Erythroblast (primary cell): Measurements from ENCODE around the gene CDC42EP4.

ENCODE experiments used
- GATA1 ChIP-seq: IDR thresholded peaks from 2 replicates; pipeline ENCODE4 v1.6.1; 2011; ENCODE audit warnings: low read depth, mild to moderate bottlenecking, control low read depth, low read length, moderate library complexity
- POLR2A ChIP-seq: IDR thresholded peaks from 2 replicates; pipeline ENCODE4 v1.6.1; 2011; ENCODE audit warnings: mild to moderate bottlenecking, low read length

DNA sequence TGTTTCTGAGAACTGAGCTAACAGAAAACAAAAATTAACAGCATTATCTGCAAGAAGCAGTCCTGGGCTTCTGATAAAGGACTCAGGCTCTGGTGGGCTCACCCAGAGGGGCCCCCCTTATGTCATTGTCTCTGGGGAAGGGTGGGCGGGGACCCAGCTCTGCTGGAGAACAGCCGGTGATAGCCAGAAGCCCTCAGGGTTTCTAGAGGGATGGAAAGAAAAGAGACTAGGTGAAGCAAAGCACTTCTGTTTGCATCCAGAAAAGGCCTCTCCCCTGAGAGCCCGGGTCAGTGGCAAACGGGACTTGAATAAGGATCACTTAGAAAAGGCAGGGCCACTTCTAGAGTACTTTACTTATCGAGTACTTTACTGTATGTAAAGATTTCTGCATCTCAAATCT lies 7.0 kb upstream of the CDC42EP4 start:
- TF ChIP-seq POLR2A (no peak), GATA1 (no peak)
